22Rv1 (cell line): ENCODE data around the gene HRC.

ENCODE experiments used
- CTCF ChIP-seq: fragments of 450-650 bp; IDR thresholded peaks from 2 replicates; pipeline ENCODE4 v1.5.1; 2017; ENCODE audit warnings: mild to moderate bottlenecking
- ZFX ChIP-seq: fragments of 450-650 bp; IDR thresholded peaks from 2 replicates; pipeline ENCODE4 v1.6.1; 2017; ENCODE audit warnings: antibody characterized with exemption, borderline replicate concordance

GRCh38 chr19:49189259-49189658 lies 34.1 kb upstream of the HRC start:
- TF ChIP-seq CTCF (no peak), ZFX (no peak)
